Muscle of back (tissue), 11 donors: Measurements from ENCODE around the gene TMEM132D. TPM values are rescaled to one million over a fixed set of nuclear protein-coding genes. Genes with fewer than 3 reads are reported as not detected.
A peak's percentile ranks its signal among the peaks of the same experiment; 100 is the strongest.

Source experiments
- DNase-seq, 3 donors: peaks; one replicate each; pipeline versions ENCODE4 v3.0.0 to v3.0.0-alpha.2; 2013
- polyA plus RNA-seq, 10 donors: library from polyadenylated mRNA; unstranded; fragments of 120-200 nt; gene quantifications; one replicate each; pipeline ENCODE4 v1.2.1, GENCODE V29; 2013; ENCODE audit not compliant: insufficient read length in 10 of 10

Gene TMEM132D
- polyA plus RNA-seq, 10 donors, result 0.35 to 1.6 (median 0.91) TPM

DNA sequence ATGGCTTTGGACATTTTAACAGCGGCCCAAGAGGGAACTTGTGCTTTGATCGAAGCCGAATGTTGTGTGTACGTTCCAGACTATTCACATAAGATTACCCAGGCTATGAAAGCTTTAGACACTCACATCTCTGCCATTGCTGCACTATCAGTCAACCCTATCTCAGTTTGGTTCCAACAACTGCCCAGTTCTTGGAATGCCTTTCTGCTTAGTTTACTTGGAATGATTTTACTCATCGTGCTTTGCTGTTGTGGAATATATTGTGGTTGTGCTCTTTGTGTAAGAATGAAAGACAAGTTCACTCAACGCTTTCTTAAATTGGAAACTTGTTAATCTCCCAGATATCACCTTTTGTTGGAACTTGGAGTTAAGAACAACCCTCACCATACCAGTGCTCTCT lies 552.3 kb downstream of the TMEM132D start:
- DNase-seq, result no peak

GRCh38 chr12:129339336-129339735 lies 564.5 kb downstream of the TMEM132D start:
- DNase-seq, result no peak

- DNase-seq, result no peak
Observed at GRCh38 chr12:129337413-129337812, 566.4 kb downstream of the TMEM132D start.

GRCh38 chr12:129335773-129336172 lies 568.1 kb downstream of the TMEM132D start:
- DNase-seq, result no peak

- DNase-seq, result no peak
Observed at GRCh38 chr12:129332286-129332685, 571.5 kb downstream of the TMEM132D start.

GRCh38 chr12:129331356-129332085 lies 572.3 kb downstream of the TMEM132D start:
- DNase-seq, result no peak

GRCh38 chr12:129328235-129328634 lies 575.6 kb downstream of the TMEM132D start:
- no peak for DNase-seq

- DNase-seq, result no peak
Observed at GRCh38 chr12:129325566-129325965, 578.3 kb downstream of the TMEM132D start.

DNA sequence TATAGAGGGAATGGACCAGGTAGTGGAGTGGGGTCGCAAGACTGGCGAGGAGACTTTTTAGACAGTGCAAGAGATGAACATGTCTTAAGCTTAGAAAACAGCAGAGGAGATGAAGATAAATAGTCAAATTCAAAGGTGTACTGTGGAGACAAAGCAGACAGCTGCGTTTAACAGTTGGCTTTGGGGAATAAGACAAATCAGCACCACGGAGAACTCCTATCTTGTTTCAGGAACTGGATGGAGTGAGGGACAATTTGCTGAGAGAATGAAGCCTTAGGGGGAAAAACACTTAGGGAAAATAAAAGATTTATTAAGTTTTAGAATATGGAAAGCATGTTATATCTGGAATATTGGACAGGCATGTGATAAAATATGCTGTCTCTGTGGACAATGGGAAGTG lies 591.8 kb downstream of the TMEM132D start:
- peak in 1 of 3 donors; percentile 8 for DNase-seq

- no peak for DNase-seq
Observed at GRCh38 chr12:129310346-129310745, 593.5 kb downstream of the TMEM132D start.

GRCh38 chr12:129305851-129306250 lies 598.0 kb downstream of the TMEM132D start:
- no peak for DNase-seq

GRCh38 chr12:129304529-129304928 lies 599.3 kb downstream of the TMEM132D start:
- no peak for DNase-seq

DNA sequence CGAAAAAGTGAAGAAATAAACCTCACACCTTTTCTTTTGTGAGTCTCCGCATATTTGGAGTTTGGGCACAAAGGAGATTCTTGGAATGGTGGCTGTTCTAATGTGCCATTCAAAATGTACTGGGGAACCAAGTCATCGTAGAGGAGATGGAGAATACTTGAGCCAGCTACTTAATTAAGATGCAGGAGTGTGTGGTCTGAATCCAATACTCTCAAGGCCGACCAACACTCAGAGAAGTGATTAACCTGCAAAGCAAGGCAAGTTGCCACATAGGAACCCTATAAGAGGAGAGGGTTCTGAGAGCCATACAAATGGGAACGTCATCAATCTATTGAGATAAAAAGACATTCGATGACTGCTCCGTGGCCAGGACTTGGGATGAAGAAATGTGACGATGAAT lies 603.8 kb downstream of the TMEM132D start:
- DNase-seq, result no peak

GRCh38 chr12:129298921-129299320 lies 604.9 kb downstream of the TMEM132D start:
- no peak for DNase-seq

GRCh38 chr12:129296671-129297070 lies 607.2 kb downstream of the TMEM132D start:
- DNase-seq, result no peak

DNA sequence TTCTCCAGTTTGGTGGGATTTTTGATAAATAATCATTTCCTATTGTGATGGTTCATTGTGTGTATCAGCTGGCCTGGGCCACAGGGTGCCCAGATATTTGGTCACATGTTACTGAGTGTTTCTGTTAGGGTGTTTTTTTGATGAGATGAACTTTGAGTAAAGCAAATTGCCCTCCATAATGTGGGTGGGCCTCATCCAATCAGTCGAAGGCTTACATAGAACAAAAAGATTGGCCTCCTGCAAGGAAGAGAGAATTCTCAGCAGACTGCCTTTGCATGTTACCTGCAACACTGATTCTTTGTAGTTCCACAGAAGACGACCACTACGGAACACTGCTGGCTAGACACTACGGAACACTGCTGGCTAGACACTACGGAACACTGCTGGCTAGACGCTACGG lies 609.0 kb downstream of the TMEM132D start:
- DNase-seq, result no peak

GRCh38 chr12:129279771-129280170 lies 624.1 kb downstream of the TMEM132D start:
- no peak for DNase-seq

- DNase-seq, result no peak
Observed at GRCh38 chr12:129276361-129277060, 627.3 kb downstream of the TMEM132D start.

DNA sequence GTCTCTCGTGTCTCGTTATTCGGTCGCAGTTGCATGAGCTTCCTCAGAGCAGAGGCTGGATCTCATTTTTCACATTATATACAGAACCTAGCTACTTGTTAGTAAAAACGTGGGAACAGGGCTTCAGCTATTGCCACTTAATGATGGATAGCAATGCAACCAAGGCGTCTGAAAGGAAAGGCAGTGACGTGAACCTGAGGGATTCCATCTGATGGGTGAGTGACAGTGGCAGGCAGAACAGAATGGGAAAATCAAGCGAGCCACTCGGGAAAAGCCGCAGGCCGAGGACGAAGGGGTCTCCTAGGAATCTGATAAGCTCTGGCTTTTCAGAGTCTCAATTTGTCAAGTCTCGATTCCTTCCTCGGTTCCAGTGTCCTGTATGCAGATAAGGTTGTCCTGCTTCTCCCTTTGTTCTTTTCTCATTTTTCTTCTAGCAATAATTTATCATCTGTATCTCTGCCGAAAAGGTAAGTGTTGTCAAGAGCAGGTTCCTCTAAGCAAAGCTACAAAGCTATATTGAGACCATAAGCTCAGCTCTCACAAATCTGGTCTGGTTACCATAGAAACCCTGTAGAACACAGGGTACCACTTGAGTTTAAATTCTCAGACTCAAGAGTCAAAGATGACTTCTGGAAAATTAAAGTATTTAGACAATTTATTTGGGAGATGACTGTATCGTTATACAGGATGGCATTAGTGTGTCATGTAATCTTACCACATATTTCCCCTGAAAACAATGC lies 633.9 kb downstream of the TMEM132D start:
- DNase-seq, result no peak

GRCh38 chr12:129258781-129259318 lies 645.0 kb downstream of the TMEM132D start:
- no peak for DNase-seq

- no peak for DNase-seq
Observed at GRCh38 chr12:129257524-129257923, 646.3 kb downstream of the TMEM132D start.

DNA sequence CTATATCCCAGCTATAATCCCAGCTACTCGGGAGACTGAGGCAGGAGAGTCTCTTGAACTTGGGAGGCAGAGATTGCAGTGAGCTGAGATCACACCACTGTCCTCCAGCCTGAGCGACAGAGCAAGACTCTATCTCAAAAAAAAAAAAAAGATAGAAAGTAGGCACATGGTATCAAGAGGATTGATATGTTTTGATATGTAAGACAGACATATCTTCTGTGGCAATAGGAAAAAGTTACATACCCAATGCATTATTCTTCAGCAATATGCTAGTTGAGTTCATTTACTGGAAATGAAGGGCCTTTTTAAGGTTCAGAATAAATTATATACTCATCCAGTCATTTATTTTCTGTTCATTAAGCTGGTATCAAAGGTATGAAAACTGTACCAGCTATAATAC lies 657.2 kb downstream of the TMEM132D start:
- DNase-seq, result no peak
